IMR-90 (cell line): ENCODE data around the gene ADPRM.

Experiments used
- CEBPB ChIP-seq: IDR thresholded peaks from 2 replicates; pipeline ENCODE4 v1.6.1; 2012; ENCODE audit warnings: low read depth, low read length, improper control_type of control experiment
- FOS ChIP-seq: fragments of 150-350 bp; IDR thresholded peaks from 2 replicates; pipeline ENCODE4 v1.6.1; 2016; ENCODE audit warnings: low read depth, low read length
- MAZ ChIP-seq: IDR thresholded peaks from 2 replicates; pipeline ENCODE4 v1.6.1; 2012; ENCODE audit warnings: low read depth, mild to moderate bottlenecking, low read length, improper control_type of control experiment, moderate library complexity, borderline replicate concordance
- MXI1 ChIP-seq: IDR thresholded peaks from 2 replicates; pipeline ENCODE4 v1.6.1; 2012; ENCODE audit warnings: low read depth, mild to moderate bottlenecking, low read length, moderate library complexity, borderline replicate concordance
- POLR2A ChIP-seq: IDR thresholded peaks from 2 replicates; pipeline ENCODE4 v1.6.1; 2012; ENCODE audit warnings: mild to moderate bottlenecking, low read depth, low read length
- RCOR1 ChIP-seq: IDR thresholded peaks from 2 replicates; pipeline ENCODE4 v1.6.1; 2012; ENCODE audit warnings: mild to moderate bottlenecking, low read length, improper control_type of control experiment; ENCODE audit not compliant: insufficient replicate concordance
- SMC3 ChIP-seq: fragments of 150-350 bp; IDR thresholded peaks from 2 replicates; pipeline ENCODE4 v1.6.1; 2016; ENCODE audit warnings: low read depth, mild to moderate bottlenecking, antibody characterized with exemption, low read length, moderate library complexity
- TF ChIP-seq, protein P1 (sequence below): conservative IDR thresholded peaks from 2 replicates; pipeline ENCODE4 v1.5.1; 2012; ENCODE audit warnings: mild to moderate bottlenecking, low read depth, low read length, improper control_type of control experiment

DNA sequence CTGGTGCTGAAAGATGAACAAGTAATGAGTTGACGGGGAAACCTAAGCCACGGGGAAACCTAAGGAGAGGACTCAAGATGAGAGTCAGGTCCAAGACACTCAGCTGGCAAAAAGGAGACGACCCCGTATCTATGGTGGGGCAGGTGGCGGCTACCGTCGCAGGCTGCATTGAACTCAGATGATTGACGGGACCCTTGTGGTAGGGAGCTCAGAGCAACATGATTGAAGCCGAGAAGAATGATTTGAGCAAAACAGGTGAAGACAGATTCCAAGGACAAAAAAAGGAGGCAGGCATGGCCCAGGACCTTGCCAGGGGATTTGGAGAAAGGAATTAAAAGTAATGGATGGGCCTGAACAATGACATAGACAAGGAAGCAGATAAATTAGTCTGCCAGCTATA, 32.8 kb upstream of the ADPRM start:
- TF ChIP-seq POLR2A: no peak
- TF ChIP-seq, protein P1, sequence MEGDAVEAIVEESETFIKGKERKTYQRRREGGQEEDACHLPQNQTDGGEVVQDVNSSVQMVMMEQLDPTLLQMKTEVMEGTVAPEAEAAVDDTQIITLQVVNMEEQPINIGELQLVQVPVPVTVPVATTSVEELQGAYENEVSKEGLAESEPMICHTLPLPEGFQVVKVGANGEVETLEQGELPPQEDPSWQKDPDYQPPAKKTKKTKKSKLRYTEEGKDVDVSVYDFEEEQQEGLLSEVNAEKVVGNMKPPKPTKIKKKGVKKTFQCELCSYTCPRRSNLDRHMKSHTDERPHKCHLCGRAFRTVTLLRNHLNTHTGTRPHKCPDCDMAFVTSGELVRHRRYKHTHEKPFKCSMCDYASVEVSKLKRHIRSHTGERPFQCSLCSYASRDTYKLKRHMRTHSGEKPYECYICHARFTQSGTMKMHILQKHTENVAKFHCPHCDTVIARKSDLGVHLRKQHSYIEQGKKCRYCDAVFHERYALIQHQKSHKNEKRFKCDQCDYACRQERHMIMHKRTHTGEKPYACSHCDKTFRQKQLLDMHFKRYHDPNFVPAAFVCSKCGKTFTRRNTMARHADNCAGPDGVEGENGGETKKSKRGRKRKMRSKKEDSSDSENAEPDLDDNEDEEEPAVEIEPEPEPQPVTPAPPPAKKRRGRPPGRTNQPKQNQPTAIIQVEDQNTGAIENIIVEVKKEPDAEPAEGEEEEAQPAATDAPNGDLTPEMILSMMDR: no peak
- no peak for TF ChIP-seq MXI1
- TF ChIP-seq RCOR1: no peak
- no peak for TF ChIP-seq CEBPB
- TF ChIP-seq FOS: no peak
- no peak for TF ChIP-seq SMC3
- TF ChIP-seq MAZ: no peak
